ENCODE measurements around the gene SLC25A47.
"Not testable (repeated sequence)": the region's sequence is repeated elsewhere in the genome, so short reads cannot be mapped to it uniquely, and the experiment has no call there.

Gene SLC25A47

DNA sequence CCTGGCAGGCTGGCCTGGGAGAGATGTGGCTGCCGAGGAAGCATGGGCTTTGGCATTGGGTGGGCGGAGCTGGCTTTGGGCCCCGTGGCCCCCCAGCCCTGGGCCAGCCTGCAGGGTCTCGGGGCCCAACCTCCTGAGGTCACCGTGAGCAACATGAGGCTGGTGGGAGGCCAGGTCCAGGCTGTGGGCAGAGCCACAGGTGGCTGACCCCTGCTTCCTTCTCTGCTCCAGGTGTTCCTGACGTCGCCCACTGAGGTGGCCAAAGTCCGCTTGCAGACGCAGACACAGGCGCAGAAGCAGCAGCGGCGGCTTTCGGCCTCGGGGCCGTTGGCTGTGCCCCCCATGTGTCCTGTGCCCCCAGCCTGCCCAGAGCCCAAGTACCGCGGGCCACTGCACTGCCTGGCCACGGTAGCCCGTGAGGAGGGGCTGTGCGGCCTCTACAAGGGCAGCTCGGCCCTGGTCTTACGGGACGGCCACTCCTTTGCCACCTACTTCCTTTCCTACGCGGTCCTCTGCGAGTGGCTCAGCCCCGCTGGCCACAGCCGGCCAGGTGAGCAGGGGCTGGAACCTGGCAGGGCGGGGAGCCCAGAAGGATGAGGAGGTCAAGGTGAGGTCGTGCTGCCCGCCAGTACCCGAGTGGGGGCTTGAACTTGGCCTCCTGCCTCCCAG lies 5.5 kb downstream of the SLC25A47 start:
- no peak for DNase-seq

DNA sequence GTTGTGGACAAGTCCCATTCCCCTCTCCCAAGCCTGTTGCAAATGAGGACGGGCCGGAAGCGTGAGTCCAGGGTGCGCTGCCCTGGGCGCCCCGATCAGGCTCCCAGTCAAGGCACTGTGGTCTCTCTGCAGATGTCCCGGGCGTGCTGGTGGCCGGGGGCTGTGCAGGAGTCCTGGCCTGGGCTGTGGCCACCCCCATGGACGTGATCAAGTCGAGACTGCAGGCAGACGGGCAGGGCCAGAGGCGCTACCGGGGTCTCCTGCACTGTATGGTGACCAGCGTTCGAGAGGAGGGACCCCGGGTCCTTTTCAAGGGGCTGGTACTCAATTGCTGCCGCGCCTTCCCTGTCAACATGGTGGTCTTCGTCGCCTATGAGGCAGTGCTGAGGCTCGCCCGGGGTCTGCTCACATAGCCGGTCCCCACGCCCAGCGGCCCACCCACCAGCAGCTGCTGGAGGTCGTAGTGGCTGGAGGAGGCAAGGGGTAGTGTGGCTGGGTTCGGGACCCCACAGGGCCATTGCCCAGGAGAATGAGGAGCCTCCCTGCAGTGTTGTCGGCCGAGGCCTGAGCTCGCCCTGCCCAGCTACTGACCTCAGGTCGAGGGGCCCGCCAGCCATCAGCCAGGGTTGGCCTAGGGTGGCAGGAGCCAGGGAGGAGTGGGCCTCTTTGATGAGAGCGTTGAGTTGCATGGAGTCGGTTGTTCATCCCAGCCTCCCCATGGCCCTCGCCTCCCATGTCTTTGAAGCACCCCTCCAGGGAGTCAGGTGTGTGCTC lies 6.3 kb downstream of the SLC25A47 start:
- no peak for DNase-seq

DNA sequence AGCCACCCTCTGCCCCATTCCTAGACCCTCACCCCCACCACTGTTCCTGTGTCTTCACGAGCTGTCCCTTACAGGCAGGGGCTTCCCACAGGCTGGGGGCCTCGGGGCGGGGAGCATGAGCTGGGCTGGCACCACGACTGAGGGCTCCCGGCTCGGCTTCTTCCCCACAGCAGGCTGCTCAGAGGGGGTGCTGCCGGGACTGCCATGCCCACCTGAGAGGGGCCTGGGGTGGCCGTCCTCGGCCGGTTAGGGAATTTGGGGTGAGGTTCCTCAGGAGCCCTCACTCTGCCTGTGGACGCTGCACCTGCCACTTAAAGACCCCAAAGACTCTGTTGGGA lies 6.8 kb downstream of the SLC25A47 start:
- DNase-seq, result no peak

DNA sequence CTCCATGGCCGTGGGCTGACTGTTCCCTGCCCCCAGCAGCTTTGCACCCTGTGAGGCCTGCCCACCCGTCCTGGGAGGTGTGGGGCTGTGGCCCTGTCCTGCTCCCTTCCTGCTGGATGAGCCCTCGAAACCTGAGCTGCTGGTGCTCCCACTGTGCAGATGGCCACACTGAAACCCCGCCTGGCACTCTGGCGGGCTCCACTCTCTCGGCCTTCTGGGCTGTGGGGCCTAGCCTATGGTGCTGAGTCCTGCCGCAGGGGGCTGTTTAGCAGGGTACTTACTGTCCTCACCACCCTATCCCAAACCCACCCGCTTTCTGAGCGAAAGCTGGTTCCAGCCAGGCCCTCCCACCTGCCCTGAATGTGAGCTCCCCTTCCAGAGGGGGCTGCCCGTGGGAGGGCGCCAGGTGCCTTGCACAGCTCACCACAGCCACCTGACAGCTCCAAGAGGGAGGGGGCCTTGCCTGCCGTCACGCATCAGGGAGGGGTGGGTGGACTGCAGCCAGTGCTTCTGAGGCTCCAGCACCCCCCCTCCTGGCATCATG lies 7.3 kb downstream of the SLC25A47 start:
- DNase-seq, result no peak

DNA sequence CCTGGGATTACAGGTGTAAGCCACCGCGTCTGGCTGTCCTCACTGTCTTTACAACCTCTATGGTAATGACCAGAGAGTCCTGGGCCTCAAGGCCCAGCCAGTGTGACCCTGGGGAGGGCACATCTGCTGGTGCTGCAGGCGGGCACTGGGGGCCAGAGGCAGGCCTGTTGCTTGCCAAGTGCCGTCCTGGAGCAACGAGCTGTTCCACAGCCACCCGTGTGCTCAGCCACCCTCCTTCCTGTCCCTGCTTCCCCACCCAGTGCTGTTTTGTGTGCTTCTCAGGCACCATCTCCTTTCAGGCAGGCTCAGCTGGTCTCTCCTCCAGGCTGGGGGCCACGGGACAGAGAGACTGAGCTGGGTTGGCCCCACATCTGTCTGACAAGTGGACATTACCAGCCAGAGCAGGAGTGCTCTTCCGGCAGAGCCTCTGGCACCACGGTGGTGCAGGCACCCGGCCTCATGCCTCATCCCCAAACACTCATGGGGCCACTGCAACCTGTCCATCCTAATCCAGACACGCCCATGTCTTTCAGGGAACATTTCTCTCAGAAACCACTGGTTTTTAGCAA lies 9.0 kb downstream of the SLC25A47 start:
- DNase-seq, result no peak

DNA sequence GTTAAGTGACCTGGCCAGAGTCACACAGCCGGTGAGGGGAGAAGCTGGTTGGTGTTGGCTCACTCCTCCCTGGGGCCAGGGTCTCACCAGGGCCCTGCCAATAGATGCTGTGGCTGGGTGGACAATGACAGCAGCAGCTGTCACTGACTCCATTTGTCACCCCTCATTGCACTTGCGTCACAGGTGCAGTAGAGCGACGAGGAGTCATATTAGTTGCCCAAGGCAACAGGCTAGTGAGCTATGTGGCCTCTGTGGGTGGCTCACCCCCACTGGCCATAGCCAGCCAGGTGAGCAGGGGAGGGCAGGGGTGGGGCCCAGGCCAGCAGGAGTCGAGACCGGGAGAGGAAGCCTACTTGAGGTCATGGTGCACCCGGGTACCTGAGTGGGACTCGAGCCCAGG lies 9.7 kb downstream of the SLC25A47 start:
- DNase-seq, result no peak

DNA sequence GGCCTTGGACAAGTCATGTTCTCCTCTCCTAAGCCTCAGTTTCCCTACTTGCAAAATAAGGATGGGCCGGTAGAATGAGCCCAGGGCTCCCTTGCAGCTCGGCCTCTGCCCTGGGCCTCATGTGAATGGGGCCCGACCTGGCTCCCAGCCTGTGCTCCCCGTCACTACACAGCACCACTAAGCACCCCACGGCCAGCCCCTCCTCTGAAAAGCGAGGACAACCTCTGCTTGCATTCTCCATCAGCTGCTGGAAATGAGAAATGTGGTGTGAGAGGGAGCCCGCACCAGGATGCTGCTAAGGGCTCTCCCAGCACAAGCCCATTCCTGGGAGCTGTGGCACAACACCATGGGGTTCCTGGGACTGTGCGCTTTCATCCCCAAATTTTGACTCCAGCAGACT lies 10.2 kb downstream of the SLC25A47 start:
- DNase-seq, result no peak

DNA sequence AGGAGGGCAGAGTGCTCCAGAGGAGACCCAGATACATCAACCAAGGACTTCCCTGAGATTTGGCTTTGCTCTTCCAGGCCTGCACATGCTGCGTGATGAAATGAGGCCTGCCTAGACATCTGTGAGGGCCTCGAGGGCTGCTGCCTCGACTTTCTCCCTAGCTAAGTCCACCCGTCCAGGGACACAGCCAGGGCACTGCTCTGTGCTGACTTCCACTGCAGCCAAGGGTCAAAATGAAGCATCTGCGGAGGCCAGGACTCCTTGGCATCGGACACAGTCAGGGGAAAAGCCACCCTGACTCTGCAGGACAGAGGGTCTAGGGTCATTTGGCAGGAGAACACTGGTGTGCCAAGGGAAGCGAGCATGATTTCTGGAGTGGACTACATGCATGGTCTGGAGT lies 10.7 kb downstream of the SLC25A47 start:
- DNase-seq, result no peak

DNA sequence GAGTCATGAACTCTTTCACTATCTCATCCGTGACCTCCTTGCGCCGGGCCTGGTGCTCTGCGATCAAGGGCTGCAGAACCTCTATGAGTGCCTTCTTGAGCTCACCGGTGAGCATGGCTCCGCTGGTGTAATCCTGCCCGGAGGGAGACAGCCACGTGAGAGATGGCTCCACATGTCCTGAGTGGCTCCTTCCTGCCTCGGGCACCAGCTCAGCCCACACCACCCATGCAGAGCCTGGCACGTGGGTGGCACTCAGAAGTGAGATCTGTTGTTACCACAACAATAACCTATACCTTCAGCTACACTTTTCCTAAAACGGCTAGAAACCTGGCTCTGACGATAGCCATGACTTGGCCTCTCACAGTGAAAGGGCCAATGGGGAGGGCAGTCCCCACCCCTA lies 11.8 kb downstream of the SLC25A47 start:
- no peak for DNase-seq

DNA sequence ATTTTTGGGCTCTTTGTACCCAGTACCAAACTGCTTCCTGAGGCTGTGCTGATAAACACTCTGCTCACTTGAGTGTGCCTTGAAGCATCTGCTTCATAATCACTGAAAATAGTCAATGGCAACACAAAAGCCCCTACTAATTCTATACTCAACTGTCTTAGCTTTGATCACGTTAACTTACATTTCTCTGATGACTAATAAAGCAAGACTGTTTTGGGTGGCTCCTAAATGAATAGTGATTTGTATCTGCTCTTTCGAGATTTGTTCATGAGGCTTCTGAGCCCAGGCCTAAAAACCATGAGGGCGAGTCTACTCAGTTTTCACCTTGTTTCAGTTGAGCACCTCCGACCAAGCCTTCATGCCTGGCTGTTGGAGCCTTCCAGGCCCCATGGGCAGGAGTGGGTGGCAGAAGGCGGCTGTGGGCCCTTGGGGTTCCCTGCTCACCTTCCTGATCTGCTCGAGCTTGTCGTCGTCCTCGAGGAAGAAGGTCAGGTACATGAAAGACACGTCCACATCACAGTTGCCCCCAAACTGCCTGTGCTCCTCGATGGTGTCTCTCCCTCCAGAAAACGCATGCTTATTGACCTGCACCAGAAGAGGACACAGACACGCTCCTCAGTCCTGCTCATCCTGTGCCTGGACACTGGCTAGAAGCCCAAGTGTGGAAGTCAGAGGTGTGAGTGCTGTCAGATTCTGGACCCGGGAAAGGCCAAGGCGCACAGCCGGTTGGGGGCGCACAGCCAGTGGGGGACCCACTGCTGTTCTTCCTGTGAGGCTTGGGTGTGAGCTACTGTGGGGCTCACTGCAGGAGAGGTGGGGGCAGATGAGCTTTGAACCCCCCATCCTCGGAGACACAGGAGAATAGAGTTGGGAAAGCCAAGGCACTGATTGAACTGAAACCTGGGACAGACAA lies 13.7 kb downstream of the SLC25A47 start:
- no peak for DNase-seq

DNA sequence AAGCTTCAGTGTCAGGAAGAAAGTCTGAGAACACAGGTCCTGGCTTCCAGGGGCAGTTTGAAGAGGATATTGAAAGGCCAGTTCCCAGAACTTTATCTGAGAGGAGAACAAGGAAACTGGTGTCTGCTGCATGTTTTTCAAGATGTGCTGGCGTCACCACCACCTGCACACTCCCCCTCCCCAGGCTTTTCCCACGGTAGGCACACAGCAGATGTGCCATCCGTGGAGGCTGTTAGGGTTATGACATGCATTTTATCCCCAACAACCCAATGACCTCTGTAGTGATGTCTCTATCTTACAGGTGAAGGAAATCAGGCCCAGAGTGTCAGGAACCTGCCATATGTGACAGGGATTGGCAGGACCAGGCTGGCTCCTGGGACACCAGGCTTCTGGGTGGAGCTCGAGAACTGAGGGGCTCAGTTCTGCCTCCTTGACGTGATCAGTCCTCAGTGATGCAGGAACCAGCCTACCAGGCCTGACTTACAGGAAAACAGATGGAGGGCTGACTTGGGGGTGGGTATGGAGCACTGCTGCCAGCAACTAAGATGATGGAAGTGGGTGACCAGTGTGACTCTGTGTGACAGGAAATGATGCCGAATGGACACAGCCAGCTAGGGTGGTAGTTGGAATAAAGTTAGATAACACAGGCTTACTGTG lies 16.8 kb downstream of the SLC25A47 start:
- no peak for DNase-seq

DNA sequence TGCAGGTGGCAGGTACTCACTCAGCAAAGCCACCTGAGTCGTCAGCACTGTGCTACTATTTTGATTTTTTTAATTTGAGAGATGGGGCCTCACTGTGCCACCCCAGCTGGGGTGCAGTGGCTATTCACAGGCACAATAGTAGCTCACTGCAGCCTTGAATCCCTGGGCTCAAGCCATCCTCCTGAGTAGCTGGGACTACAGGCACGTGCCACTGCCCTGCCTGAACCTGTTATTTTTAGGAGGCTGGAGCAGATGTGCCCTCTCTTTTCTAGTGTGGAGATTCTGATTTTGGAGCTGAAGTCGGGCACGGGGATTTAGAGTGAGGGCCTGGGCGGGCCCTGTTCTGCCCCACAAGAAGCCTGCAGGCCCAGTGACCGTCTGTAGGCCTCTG lies 17.3 kb downstream of the SLC25A47 start:
- DNase-seq, result no peak

DNA sequence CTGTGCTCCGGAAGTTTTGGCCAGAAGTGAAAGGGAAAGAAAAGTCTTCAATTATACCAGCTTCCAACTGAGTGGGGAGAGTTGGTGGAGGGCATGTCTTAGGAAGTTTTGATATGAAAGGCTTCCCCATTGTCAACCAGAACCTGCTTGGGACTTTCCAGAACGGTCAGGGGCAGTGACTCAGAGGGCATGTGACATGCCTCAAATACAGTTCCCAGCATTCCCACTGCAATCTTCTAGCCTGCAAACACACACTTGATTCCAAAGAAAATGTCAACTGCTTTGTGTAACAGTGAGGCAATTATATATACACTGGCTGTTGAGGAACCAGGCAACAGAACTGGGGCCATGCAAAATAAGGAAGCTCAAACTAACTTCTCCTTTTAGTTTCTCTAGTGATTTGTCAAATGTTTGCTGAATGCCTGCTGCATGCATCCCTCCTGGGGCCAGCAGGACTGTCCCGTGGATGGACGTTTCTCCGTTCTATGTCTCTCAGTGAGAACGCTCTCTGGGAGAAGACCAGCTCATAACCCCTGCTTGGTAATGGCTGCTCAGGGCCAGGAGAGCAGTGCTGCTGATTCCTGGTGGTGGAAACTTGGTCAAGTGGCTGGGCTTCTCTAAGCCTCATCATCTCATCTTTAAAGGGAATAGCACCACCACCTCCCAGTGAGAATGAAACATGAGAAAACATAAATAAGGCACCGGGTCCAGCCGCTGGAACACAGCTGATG lies 18.3 kb downstream of the SLC25A47 start:
- DNase-seq, result no peak

DNA sequence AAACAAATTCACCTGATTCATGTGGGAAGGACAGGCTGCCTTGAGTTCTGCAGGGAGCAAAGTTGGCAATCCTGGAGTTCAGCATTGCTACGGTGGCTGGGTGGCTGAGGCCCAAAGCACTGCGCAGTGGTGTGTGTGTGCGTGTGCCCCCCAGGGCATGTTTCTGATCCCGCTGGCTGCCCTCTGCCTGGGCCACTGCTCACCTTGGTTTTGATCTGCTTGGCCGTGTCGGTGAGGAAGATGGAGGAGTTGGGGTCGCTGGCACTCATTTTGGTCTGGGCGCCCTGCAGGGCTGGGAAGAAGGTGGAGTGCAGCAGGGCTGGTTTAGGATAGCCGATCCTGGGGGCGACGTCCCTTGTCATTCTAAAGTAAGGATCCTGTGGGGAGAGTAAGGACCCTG lies 19.1 kb downstream of the SLC25A47 start:
- no peak for DNase-seq

DNA sequence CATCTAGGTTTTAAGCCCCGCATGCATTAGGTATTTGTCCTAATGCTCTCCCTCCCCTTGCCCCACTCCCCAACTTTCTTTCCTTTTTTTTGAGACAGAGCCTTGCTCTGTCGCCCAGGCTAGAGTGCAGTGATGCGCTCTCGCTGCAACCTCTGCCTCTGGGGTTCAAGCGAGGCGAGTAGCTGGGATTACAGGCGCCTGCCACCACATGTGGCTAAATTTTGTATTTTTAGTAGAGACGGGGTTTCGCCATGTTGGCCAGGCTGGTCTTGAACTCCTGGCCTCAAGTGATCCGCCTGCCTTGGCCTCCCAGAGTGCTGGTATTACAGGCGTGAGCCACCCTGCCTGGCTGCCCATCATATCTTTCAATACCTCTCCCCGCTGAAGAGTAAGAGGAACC lies 19.7 kb downstream of the SLC25A47 start:
- not testable (repeated sequence) for DNase-seq

DNA sequence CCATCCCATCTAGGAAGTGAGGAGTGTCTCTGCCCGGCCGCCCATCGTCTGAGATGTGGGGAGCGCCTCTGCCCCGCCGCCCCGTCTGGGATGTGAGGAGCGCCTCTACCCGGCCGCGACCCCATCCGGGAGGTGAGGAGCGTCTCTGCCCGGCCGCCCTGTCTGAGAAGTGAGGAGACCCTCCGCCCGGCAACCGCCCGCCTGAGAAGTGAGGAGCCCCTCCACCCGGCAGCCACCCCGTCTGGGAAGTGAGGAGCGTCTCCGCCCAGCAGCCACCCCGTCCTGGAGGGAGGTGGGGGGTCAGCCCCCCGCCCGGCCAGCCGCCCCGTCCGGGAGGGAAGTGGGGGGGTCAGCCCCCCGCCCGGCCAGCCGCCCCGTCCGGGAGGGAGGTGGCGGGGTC lies 21.5 kb downstream of the SLC25A47 start:
- DNase-seq, result not testable (repeated sequence)

DNA sequence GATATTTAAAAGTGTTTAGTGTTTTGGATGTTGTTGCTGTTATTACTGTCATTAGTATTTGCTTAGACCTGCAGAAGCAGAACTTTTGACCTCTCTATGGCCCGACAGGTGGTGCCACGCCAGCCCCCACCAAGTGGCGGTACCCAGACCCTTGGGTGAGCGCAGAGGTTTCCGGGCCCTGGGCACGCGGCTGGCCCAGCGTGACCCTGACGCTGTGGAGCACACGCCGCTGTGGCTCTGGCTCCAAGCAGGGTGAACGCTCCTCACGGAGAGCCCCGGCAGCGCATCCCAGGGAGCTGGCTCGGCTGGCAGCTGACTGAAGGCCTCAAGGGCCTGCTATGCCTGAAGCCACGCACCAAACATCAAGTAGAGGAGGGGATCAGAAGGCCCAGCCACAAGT lies 22.6 kb downstream of the SLC25A47 start:
- DNase-seq, result no peak

DNA sequence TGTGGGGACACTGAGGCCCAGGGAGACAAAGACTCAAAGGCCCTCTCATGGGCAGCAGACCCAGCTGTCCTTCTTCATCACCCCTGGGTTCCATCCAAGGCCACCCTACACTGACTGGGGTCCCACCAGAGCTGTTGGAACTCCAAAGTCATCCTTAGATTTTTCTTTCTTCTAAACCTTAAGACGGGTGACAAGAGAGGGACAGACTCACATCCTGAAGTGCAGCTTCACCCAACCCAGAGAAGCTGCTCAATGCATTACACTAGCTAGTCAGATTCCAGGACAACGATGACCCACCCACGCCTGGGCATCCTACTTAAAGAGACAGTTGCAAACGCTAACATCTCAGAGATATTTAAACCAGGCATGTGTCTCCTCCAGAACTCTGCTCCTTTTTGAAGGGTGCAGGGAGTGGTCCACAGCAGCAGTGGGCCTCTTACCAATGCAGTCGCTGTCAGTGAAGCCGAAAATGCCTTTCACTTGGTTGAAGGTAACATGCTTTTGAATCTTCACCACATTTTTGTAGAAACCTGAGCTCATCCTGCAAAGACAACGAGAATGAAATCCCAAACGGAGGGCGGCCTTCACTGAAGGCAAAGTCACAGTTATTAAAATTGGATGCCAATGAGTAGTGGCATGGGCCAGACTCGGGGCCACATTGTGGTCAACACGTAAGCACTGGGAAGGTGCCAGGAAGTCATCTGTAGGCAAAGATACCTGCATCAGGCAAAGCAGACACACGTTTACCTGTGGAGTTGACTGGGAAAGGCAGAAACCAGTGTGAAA lies 23.4 kb downstream of the SLC25A47 start:
- no peak for DNase-seq

DNA sequence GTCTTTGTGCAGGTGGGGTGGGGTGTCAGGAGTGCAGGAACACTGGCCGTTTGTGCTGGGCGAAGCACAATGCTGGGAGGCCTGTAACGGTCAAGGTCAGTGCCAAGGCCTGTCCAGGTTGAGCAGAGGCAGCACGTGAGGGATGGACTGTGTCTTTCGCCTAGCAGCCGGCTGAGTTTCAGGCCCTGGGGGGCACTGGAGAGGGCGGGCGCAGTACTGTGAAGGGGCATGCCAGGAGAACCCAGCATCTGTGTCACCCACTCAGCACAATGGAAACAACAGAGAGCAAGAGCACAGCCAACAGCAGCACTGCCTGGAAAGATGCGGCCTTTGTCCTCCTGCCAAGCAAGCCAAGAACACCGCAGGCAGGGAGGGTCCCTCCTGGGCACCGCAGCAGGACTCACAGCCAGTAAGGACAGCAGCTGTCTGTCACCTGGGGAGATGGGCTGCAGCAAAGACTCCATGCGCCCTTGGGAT lies 25.2 kb downstream of the SLC25A47 start:
- no peak for DNase-seq

DNA sequence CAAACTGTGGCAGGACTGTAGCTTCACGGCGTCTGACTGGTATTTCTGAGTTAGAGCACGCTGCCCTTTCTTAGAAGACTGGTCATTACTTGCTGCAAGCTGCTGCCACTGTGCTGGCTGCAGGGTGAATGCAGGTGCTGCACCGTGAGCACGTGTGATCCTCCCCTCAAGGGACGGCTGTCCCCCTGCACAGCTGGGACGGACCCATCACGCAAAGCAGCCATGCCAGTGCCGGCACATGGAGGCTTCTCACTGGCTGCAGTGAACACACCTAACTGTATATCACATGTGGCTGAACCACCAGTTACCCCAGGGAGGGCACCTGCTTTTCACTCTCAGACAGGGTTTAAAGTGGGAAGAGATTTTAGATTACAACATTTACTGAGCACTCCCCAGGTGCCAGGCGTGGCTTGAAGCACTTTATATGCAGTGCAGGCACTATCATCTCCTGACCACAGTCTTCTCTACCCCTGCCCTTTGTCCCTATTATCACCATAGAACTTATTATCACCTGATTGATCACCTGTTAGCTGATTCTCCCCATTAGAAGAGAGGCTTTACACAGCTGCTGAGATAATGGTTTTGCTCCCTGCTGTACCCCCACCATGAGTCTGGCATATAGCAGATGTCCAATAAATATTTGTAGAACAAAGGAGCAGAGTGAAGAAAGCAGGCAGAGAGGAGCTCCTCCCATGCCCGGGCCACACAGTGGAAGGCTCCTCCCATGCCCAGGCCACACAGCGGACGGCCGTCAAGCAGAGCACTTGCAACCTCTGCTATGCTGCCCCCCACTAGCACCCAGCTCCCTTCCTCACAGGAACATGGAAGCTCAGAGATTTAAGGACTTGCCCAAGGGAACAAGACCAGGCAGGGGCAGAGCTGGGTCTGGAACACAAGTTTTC lies 25.9 kb downstream of the SLC25A47 start:
- DNase-seq, result no peak
